ENCODE measurements around the gene TMEM181. TPM values are rescaled to one million over a fixed set of nuclear protein-coding genes. Genes with fewer than 3 reads are reported as not detected.
A peak's percentile ranks its signal among the peaks of the same experiment; 100 is the strongest.
"Not testable (repeated sequence)": the region's sequence is repeated elsewhere in the genome, so short reads cannot be mapped to it uniquely, and the experiment has no call there.

Gene TMEM181
- total RNA-seq, 2 donors from 2014 or later = 13.9 to 14.4 TPM

GRCh38 chr6:158666628-158667359 lies 106.9 kb downstream of the TMEM181 start:
- no peaks in the 10 kb centered on the region for H3K27me3 ChIP-seq
- H3K36me3 ChIP-seq = peaks cover 4% of the 10 kb centered on the region
- peak overlapping the region in 1 of 2 donors; percentile 19 for H3K27ac ChIP-seq
- no peak for TF ChIP-seq CTCF (IDR thresholded peaks at IDR 0.05)
- peak; percentile 53 for DNase-seq (ENCODE audit: low spot score)
- H3K4me1 ChIP-seq = no peaks in the 10 kb centered on the region
- no peaks in the 10 kb centered on the region for H3K9me3 ChIP-seq
- no peak overlapping the region for H3K4me3 ChIP-seq

GRCh38 chr6:158667360-158667981 lies 107.6 kb downstream of the TMEM181 start:
- Histone ChIP-seq H3K27ac (no peak overlapping the region), H3K27me3 (no peaks in the 10 kb centered on the region), H3K4me3 (no peak overlapping the region), H3K4me1 (no peaks in the 10 kb centered on the region), H3K36me3 (peaks cover 4% of the 10 kb centered on the region), H3K9me3 (no peaks in the 10 kb centered on the region)
- DNase-seq (ENCODE audit: low spot score) = peak; percentile 44
- TF ChIP-seq CTCF (IDR thresholded peaks at IDR 0.05) = no peak

GRCh38 chr6:158668707-158669103 lies 108.8 kb downstream of the TMEM181 start:
- peak; percentile 46 for DNase-seq (ENCODE audit: low spot score)
- Histone ChIP-seq H3K36me3 (peaks cover 4% of the 10 kb centered on the region), H3K27ac (no peak overlapping the region), H3K4me3 (no peak overlapping the region), H3K4me1 (no peaks in the 10 kb centered on the region), H3K9me3 (no peaks in the 10 kb centered on the region), H3K27me3 (no peaks in the 10 kb centered on the region)
- no peak for TF ChIP-seq CTCF (IDR thresholded peaks at IDR 0.05)

- Histone ChIP-seq H3K9me3 (no peaks in the 10 kb centered on the region), H3K36me3 (peaks cover 4% of the 10 kb centered on the region), H3K4me1 (no peaks in the 10 kb centered on the region), H3K27ac (no peak overlapping the region), H3K27me3 (no peaks in the 10 kb centered on the region), H3K4me3 (no peak overlapping the region)
- TF ChIP-seq CTCF (IDR thresholded peaks at IDR 0.05) = no peak
- peak; percentile 44 for DNase-seq (ENCODE audit: low spot score)
Observed at GRCh38 chr6:158669145-158670035, 109.5 kb downstream of the TMEM181 start.

DNA sequence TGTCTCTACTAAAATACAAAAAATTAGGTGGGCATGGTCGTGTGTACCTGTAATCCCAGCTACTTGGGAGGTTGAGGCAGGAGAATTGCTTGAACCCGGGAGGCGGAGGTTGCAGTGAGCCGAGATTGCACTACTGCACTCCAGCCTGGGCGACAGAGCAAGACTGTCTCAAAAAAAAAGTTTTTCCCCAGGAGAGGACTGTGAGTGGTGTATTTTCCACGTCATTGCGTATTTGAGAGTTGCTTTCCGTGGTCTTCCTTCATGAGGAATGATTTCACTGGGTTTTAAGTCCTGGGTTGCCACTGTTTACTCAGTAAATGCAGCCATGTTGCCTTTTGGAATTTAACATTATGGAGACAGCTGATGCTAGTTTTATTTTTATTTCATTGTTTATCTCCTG lies 112.2 kb downstream of the TMEM181 start:
- not testable (repeated sequence) for H3K9me3 ChIP-seq; H3K27ac ChIP-seq; H3K27me3 ChIP-seq; H3K4me3 ChIP-seq; H3K4me1 ChIP-seq; H3K36me3 ChIP-seq; DNase-seq (ENCODE audit: low spot score)

DNA sequence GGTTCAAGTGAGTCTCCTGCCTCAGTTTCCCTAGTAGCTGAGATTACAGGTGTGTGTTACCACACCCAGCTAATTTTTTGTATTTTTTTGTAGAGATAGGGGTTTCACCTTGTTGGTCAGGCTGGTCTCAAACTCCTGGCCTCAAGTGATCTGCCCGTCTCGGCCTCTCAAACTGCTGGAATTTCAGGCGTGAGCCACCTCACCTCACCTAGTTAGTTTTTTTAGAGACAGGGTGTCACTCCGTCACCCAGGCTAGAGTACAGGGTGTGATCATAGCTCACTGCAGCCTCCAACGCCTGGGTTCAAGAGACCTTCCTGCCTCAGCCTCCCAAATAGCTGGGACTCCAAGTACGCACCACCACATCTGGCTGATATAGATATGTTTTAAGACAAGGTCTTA lies 112.8 kb downstream of the TMEM181 start:
- no peak for DNase-seq (ENCODE audit: low spot score)
- Histone ChIP-seq H3K9me3 (no peaks in the 10 kb centered on the region), H3K4me1 (no peaks in the 10 kb centered on the region), H3K27ac (no peak overlapping the region), H3K27me3 (no peaks in the 10 kb centered on the region), H3K4me3 (no peak overlapping the region), H3K36me3 (no peaks in the 10 kb centered on the region)
- TF ChIP-seq CTCF (IDR thresholded peaks at IDR 0.05) = no peak
